GM12878 (cell line): ENCODE data around the gene UBE2I. TPM values are rescaled to one million over a fixed set of nuclear protein-coding genes. Genes with fewer than 3 reads are reported as not detected.

Source experiments
- ATAC-seq: fragments of 200-7000 bp; cut with Tn5 transposase; 3 replicates; pipeline ENCODE4 v1.9.1; 2020; ENCODE audit warnings: mild to moderate bottlenecking, moderate library complexity
- BruUV-seq: library from RNA; stranded (reverse); fragments of 400-500 nt; replicated peaks from 2 replicates; lab custom pipeline; 2021; lab: Mats Ljungman, UMichigan
- CTCF ChIA-PET: fragments of 300-600 bp; sonication (Branson Sonifier 250); formaldehyde crosslinking; extraction: SDS; loops from one replicate; lab custom pipeline; 2021; ENCODE audit warnings: inconsistent platforms; lab: Yijun Ruan, JAX
- POLR2A ChIA-PET: fragments of 350-600 bp; formaldehyde crosslinking; extraction: SDS; loops from one replicate; lab custom pipeline; 2021; ENCODE audit warnings: inconsistent platforms; lab: Charles Lee
- RAD21 ChIA-PET: fragments of 300-600 bp; sonication (Branson Sonifier 250); formaldehyde crosslinking; loops from one replicate; lab custom pipeline; 2023; ENCODE audit warnings: antibody characterized with exemption; ENCODE audit not compliant: unreplicated experiment; lab: Charles Lee
- SMC1A ChIA-PET: fragments of 300-600 bp; sonication (Branson Sonifier 250); formaldehyde crosslinking; loops from one replicate; lab custom pipeline; 2023; ENCODE audit not compliant: unreplicated experiment, uncharacterized antibody; lab: Charles Lee
- DNase-seq: peaks from one replicate; pipeline ENCODE4 v3.0.0-alpha.2; 2011; ENCODE audit warnings: low read depth, low spot score
- FAIRE-seq: peaks from 3 replicates; lab custom pipeline; 2011; peaks lifted over from hg19 to GRCh38; lab: Jason Lieb, UNC
- H2AFZ ChIP-seq: 2 replicates; pipeline ENCODE4 v1.6.0; 2011; ENCODE audit warnings: low read depth, low read length, control low read depth; ENCODE audit not compliant: control insufficient read depth
- H3K27ac ChIP-seq: 2 replicates; pipeline ENCODE4 v1.5.1; 2011; ENCODE audit warnings: control low read depth; ENCODE audit not compliant: control insufficient read depth, insufficient read depth
- H3K27me3 ChIP-seq, 2 experiments: replicated peaks in 1 of 2; 2 replicates each; pipeline versions ENCODE4 v1.6.0 to v1.6.1; 2011; ENCODE audit warnings: low read length in 1 of 2; ENCODE audit not compliant: control insufficient read depth in 2 of 2, insufficient read depth in 2 of 2
- H3K36me3 ChIP-seq, 2 experiments: 2 replicates each; pipeline ENCODE4 v1.5.1; 2011; ENCODE audit warnings: low read length in 1 of 2; ENCODE audit not compliant: control insufficient read depth in 2 of 2, insufficient read depth in 2 of 2
- H3K4me1 ChIP-seq: 2 replicates; pipeline ENCODE4 v1.6.1; 2011; ENCODE audit warnings: mild to moderate bottlenecking, low read length, moderate library complexity, mixed read lengths; ENCODE audit not compliant: control insufficient read depth, insufficient read depth
- H3K4me2 ChIP-seq: 2 replicates; pipeline ENCODE4 v1.6.0; 2011; ENCODE audit warnings: control low read depth; ENCODE audit not compliant: control insufficient read depth, insufficient read depth
- H3K4me3 ChIP-seq: fragments of 200-600 bp; sonication (generic); 2 replicates; pipeline ENCODE4 v1.5.1; 2016
- H3K79me2 ChIP-seq: 2 replicates; pipeline ENCODE4 v1.6.0; 2011; ENCODE audit warnings: low read length; ENCODE audit not compliant: control insufficient read depth, insufficient read depth
- H3K9ac ChIP-seq: 2 replicates; pipeline ENCODE4 v1.8.0; 2011; ENCODE audit warnings: low read length, control low read depth, mixed read lengths; ENCODE audit not compliant: control insufficient read depth, insufficient read depth
- H3K9me3 ChIP-seq: replicated peaks from 3 replicates; pipeline ENCODE4 v1.5.1; 2011; ENCODE audit warnings: mild to moderate bottlenecking, low read length; ENCODE audit not compliant: control insufficient read depth, insufficient read depth
- H4K20me1 ChIP-seq: 2 replicates; pipeline ENCODE4 v1.6.0; 2011; ENCODE audit not compliant: control insufficient read depth, insufficient read depth
- CEBPZ ChIP-seq: fragments of 150-350 bp; IDR thresholded peaks from 2 replicates; pipeline ENCODE4 v1.6.1; 2016; ENCODE audit warnings: low read depth, low read length
- CHD2 ChIP-seq: IDR thresholded peaks from 2 replicates; pipeline ENCODE4 v1.6.1; 2011; ENCODE audit warnings: low read depth, low read length, improper control_type of control experiment, borderline replicate concordance
- DPF2 ChIP-seq: fragments of 450-650 bp; IDR thresholded peaks from 2 replicates; pipeline ENCODE4 v1.6.1; 2017; ENCODE audit warnings: mild to moderate bottlenecking
- MEF2B ChIP-seq: fragments of 450-650 bp; IDR thresholded peaks from 2 replicates; pipeline ENCODE4 v1.6.1; 2018; ENCODE audit warnings: mild to moderate bottlenecking, moderate library complexity; ENCODE audit not compliant: partially characterized antibody, poor library complexity, severe bottlenecking
- PAX5 ChIP-seq: IDR thresholded peaks from 2 replicates; pipeline ENCODE4 v1.6.1; 2011; ENCODE audit warnings: low read depth, low read length, borderline replicate concordance
- POLR2AphosphoS5 ChIP-seq: IDR thresholded peaks from 2 replicates; pipeline ENCODE4 v1.6.1; 2011; ENCODE audit warnings: mild to moderate bottlenecking, low read length, inconsistent platforms
- SIN3A ChIP-seq: IDR thresholded peaks from 2 replicates; pipeline ENCODE4 v1.6.1; 2012; ENCODE audit warnings: low read depth, low read length, improper control_type of control experiment
- TAF1 ChIP-seq: IDR thresholded peaks from 2 replicates; pipeline ENCODE4 v1.6.1; 2011; ENCODE audit warnings: mild to moderate bottlenecking, low read depth, low read length, borderline replicate concordance
- TBL1XR1 ChIP-seq: IDR thresholded peaks from 2 replicates; pipeline ENCODE4 v1.6.1; 2012; ENCODE audit warnings: low read depth, low read length, improper control_type of control experiment
- ZNF24 ChIP-seq: fragments of 450-650 bp; IDR thresholded peaks from 2 replicates; pipeline ENCODE4 v1.6.1; 2017; ENCODE audit warnings: antibody characterized with exemption, mild to moderate bottlenecking
- ZNF384 ChIP-seq: IDR thresholded peaks from 2 replicates; pipeline ENCODE4 v1.6.1; 2012; ENCODE audit warnings: low read depth, mild to moderate bottlenecking, low read length, improper control_type of control experiment, borderline replicate concordance
- ZSCAN29 ChIP-seq: fragments of 450-650 bp; IDR thresholded peaks from 2 replicates; pipeline ENCODE4 v1.6.1; 2017; ENCODE audit warnings: mild to moderate bottlenecking, moderate library complexity
- WGBS: methylation state at CpG from one replicate; pipeline ENCODE4 v1.1.6; 2016; ENCODE audit warnings: low lambda C conversion rate; ENCODE audit not compliant: insufficient replicate concordance, insufficient coverage; ENCODE audit errors: missing lambda C conversion rate; 5-methylcytosine and 5-hydroxymethylcytosine counted together
- in situ Hi-C: fragments of 300-500 bp; cut with MboI; formaldehyde crosslinking; loops from 9 replicates; pipeline ENCODE4 v1.14.3; 2018; ENCODE audit warnings: mixed read lengths
- intact Hi-C: fragments of 100-400 bp; cut with micrococcal nuclease; formaldehyde crosslinking; loops from one replicate; pipeline ENCODE4 v1.14.2; 2022; ENCODE audit not compliant: unreplicated experiment
- polyA plus RNA-seq, 11 experiments: library from polyadenylated mRNA; depleted of rRNA in 4 of 11; unstranded in 6 of 11; stranded (reverse) in 5 of 11; fragments of >200 nt; fragmentation: Nextera tagmentation in 4 of 11; fragmentation: Illumina TruSeq in 1 of 11; extraction: Ambion mirVana in 4 of 11; extraction: Trizol in 1 of 11; gene quantifications; 1 replicate in 1 of 11; 2 replicates in 10 of 11; pipeline versions ENCODE4 v1.2.1 to v1.2.3, GENCODE V29; 2011 to 2016; ENCODE audit warnings: inconsistent platforms in 2 of 11, missing spikeins in 2 of 11, low read depth in 1 of 11
- total RNA-seq, 4 experiments: library from RNA; depleted of rRNA in 3 of 4; stranded (reverse); fragments of >200 nt in 3 of 4; fragmentation: Illumina TruSeq in 1 of 4; extraction: Trizol in 1 of 4; gene quantifications; 2 replicates each; pipeline versions ENCODE4 v1.2.1 to v1.2.3, GENCODE V29; 2013 to 2021
- TF ChIP-seq, protein P1 (sequence below): IDR thresholded peaks from 2 replicates; pipeline ENCODE4 v1.6.1; 2012; ENCODE audit warnings: low read depth, low read length, improper control_type of control experiment
- TF ChIP-seq, protein P2 (sequence below): fragments of 450-650 bp; IDR thresholded peaks from 2 replicates; pipeline ENCODE4 v1.6.1; 2016; ENCODE audit warnings: mild to moderate bottlenecking, moderate library complexity, borderline replicate concordance
- TF ChIP-seq, protein P3 (sequence below): fragments of 450-650 bp; IDR thresholded peaks from 2 replicates; pipeline ENCODE4 v1.6.1; 2017; ENCODE audit warnings: low read depth, mild to moderate bottlenecking, moderate library complexity

Gene UBE2I
- total and polyA plus RNA-seq, 10 of the 15 experiments (the other 5 are each of a cell fraction or from before 2014, with no cell fraction given) = 47.5 to 243 (median 194) TPM

GRCh38 chr16:1310832-1311200 is 1.4 kb downstream of the UBE2I start:
- POLR2A ChIA-PET = no interaction called here
- DNase-seq (no peak), ATAC-seq (peak; percentile 48), FAIRE-seq (peak; percentile 49)
- peaks cover 5 to 26% of the 10 kb centered on the region in 2 experiments; a peak in 3 of 4 replicates for H3K36me3 ChIP-seq
- SMC1A ChIA-PET = no interaction called here
- intact Hi-C loops = no loop called here
- no peaks in the 10 kb centered on the region for H3K9me3 ChIP-seq
- in situ Hi-C loops = no loop called here
- H3K4me1 ChIP-seq = peaks cover 7% of the 10 kb centered on the region
- peak overlapping the region; percentile 97 for H3K4me2 ChIP-seq
- CTCF ChIA-PET = no interaction called here
- BruUV-seq = no TSS peak
- H4K20me1 ChIP-seq = peaks cover 35% of the 10 kb centered on the region
- peaks cover 52% of the 10 kb centered on the region for H3K79me2 ChIP-seq
- peak overlapping the region; percentile 93 for H3K4me3 ChIP-seq
- RAD21 ChIA-PET = no interaction called here
- H3K9ac ChIP-seq = peak overlapping the region; percentile 100
- H3K27me3 ChIP-seq = no peaks in the 10 kb centered on the region
- peak overlapping the region; percentile 51 for H3K27ac ChIP-seq
- H2AFZ ChIP-seq = no peak overlapping the region
- WGBS = 1% methylated on average over 14 of the region's 14 CpGs
- TF ChIP-seq CHD2 (no peak), POLR2AphosphoS5 (0 out of 2 replicates have a peak, but pooled peaks have one; percentile 3), SIN3A (0 out of 2 replicates have a peak, but pooled peaks have one; percentile 29), TBL1XR1 (no peak), DPF2 (no peak), TAF1 (peak; percentile 34; the same call in 1 of the 2 replicates), CEBPZ (no peak), PAX5 (no peak), ZNF24 (no peak), ZSCAN29 (no peak), MEF2B (no peak), ZNF384 (no peak)
- TF ChIP-seq, protein P1, sequence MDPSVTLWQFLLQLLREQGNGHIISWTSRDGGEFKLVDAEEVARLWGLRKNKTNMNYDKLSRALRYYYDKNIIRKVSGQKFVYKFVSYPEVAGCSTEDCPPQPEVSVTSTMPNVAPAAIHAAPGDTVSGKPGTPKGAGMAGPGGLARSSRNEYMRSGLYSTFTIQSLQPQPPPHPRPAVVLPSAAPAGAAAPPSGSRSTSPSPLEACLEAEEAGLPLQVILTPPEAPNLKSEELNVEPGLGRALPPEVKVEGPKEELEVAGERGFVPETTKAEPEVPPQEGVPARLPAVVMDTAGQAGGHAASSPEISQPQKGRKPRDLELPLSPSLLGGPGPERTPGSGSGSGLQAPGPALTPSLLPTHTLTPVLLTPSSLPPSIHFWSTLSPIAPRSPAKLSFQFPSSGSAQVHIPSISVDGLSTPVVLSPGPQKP = no peak
- TF ChIP-seq, protein P2, sequence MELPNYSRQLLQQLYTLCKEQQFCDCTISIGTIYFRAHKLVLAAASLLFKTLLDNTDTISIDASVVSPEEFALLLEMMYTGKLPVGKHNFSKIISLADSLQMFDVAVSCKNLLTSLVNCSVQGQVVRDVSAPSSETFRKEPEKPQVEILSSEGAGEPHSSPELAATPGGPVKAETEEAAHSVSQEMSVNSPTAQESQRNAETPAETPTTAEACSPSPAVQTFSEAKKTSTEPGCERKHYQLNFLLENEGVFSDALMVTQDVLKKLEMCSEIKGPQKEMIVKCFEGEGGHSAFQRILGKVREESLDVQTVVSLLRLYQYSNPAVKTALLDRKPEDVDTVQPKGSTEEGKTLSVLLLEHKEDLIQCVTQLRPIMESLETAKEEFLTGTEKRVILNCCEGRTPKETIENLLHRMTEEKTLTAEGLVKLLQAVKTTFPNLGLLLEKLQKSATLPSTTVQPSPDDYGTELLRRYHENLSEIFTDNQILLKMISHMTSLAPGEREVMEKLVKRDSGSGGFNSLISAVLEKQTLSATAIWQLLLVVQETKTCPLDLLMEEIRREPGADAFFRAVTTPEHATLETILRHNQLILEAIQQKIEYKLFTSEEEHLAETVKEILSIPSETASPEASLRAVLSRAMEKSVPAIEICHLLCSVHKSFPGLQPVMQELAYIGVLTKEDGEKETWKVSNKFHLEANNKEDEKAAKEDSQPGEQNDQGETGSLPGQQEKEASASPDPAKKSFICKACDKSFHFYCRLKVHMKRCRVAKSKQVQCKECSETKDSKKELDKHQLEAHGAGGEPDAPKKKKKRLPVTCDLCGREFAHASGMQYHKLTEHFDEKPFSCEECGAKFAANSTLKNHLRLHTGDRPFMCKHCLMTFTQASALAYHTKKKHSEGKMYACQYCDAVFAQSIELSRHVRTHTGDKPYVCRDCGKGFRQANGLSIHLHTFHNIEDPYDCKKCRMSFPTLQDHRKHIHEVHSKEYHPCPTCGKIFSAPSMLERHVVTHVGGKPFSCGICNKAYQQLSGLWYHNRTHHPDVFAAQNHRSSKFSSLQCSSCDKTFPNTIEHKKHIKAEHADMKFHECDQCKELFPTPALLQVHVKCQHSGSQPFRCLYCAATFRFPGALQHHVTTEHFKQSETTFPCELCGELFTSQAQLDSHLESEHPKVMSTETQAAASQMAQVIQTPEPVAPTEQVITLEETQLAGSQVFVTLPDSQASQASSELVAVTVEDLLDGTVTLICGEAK = no peak
- TF ChIP-seq, protein P3, sequence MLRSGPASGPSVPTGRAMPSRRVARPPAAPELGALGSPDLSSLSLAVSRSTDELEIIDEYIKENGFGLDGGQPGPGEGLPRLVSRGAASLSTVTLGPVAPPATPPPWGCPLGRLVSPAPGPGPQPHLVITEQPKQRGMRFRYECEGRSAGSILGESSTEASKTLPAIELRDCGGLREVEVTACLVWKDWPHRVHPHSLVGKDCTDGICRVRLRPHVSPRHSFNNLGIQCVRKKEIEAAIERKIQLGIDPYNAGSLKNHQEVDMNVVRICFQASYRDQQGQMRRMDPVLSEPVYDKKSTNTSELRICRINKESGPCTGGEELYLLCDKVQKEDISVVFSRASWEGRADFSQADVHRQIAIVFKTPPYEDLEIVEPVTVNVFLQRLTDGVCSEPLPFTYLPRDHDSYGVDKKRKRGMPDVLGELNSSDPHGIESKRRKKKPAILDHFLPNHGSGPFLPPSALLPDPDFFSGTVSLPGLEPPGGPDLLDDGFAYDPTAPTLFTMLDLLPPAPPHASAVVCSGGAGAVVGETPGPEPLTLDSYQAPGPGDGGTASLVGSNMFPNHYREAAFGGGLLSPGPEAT = no peak
